Natural killer cell treated with Interleukin-12 subunit alpha and Interleukin-12 subunit beta and Interleukin-15 and Interleukin-18, amount 100 ng/mL, for 72 hours (primary cell): Measurements from ENCODE around the gene LRG1. TPM values are rescaled to one million over a fixed set of nuclear protein-coding genes. Genes with fewer than 3 reads are reported as not detected.
A peak's percentile ranks its signal among the peaks of the same experiment; 100 is the strongest.
"Not testable (repeated sequence)": the region's sequence is repeated elsewhere in the genome, so short reads cannot be mapped to it uniquely, and the experiment has no call there.

Source experiments
- ATAC-seq, 2 donors: fragments of 150-1000 bp; cut with Tn5 transposase in 1 of 2; sonication (Bioruptor Pico), chemical (Tn5 transposase) in 1 of 2; 2 replicates each; pipeline ENCODE4 v1.10.0; 2021
- DNase-seq: peaks from one replicate; pipeline ENCODE4 v3.0.0; 2022; ENCODE audit warnings: low spot score
- H3K27ac Mint-ChIP-seq, 2 donors: 1 replicate in 1 of 2; 2 replicates in 1 of 2; pipeline ENCODE4 v1.8.0; 2022; ENCODE audit warnings: mixed read lengths in 2 of 2, mild to moderate bottlenecking in 1 of 2, moderate library complexity in 1 of 2
- H3K27me3 Mint-ChIP-seq, 2 donors: 1 replicate in 1 of 2; 2 replicates in 1 of 2; pipeline ENCODE4 v1.8.0; 2022; ENCODE audit warnings: mixed read lengths in 2 of 2
- H3K36me3 Mint-ChIP-seq: one replicate; pipeline ENCODE4 v1.8.0; 2022; ENCODE audit warnings: mixed read lengths
- H3K4me1 Mint-ChIP-seq, 2 donors: 1 replicate in 1 of 2; 2 replicates in 1 of 2; pipeline ENCODE4 v1.8.0; 2022; ENCODE audit warnings: low read depth in 2 of 2, mixed read lengths in 2 of 2, mild to moderate bottlenecking in 1 of 2
- H3K4me3 Mint-ChIP-seq: one replicate; pipeline ENCODE4 v1.8.0; 2022; ENCODE audit warnings: mixed read lengths
- H3K9me3 Mint-ChIP-seq: 2 replicates; pipeline ENCODE4 v1.8.0; 2022; ENCODE audit warnings: mixed read lengths
- total RNA-seq, 2 donors: library from RNA; stranded (reverse); gene quantifications; one replicate each; pipeline ENCODE4 v1.2.3, GENCODE V29; 2022

Gene LRG1
- total RNA-seq, 2 donors from 2014 or later: 0.36 TPM; not detected in 1

- DNase-seq (no peak), ATAC-seq (no peak)
- Mint-ChIP-seq H3K36me3 (no peaks in the 10 kb centered on the region), H3K27me3 (no peaks in the 10 kb centered on the region), H3K4me3 (no peak overlapping the region), H3K9me3 (peaks cover 3% of the 10 kb centered on the region), H3K27ac (no peak overlapping the region), H3K4me1 (no peaks in the 10 kb centered on the region)
Measured at GRCh38 chr19:4550479-4551050, 10.7 kb upstream of the LRG1 start.

- ATAC-seq (no peak), DNase-seq (no peak)
- peaks cover 3% of the 10 kb centered on the region for H3K9me3 Mint-ChIP-seq
- no peaks in the 10 kb centered on the region for H3K36me3 Mint-ChIP-seq
- no peak overlapping the region for H3K4me3 Mint-ChIP-seq
- no peaks in the 10 kb centered on the region for H3K27me3 Mint-ChIP-seq
- H3K27ac Mint-ChIP-seq: no peak overlapping the region
- no peaks in the 10 kb centered on the region for H3K4me1 Mint-ChIP-seq
Measured at GRCh38 chr19:4550018-4550417, 10.2 kb upstream of the LRG1 start.

DNA sequence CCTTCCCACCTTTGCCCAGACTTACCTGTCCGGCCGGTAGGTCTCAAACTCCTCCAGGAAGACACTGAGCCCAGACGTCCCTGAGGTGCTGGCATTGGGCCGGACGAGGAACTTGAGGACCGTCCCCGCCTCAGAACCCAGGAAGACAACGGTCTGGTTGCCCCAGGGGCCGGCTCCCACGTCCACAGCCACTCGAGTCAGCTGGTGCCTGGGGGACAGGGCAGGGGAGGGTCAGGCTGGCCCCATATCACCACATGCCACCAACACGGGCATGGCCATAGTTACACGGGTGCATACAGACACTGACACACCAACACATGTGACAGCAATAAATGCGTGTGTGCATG, 8.4 kb upstream of the LRG1 start:
- H3K4me1 Mint-ChIP-seq: no peaks in the 10 kb centered on the region
- H3K36me3 Mint-ChIP-seq: no peaks in the 10 kb centered on the region

GRCh38 chr19:4547303-4548237, 7.7 kb upstream of the LRG1 start:
- DNase-seq: no peak
- no peaks in the 10 kb centered on the region for H3K9me3 Mint-ChIP-seq
- no peak overlapping the region for H3K4me3 Mint-ChIP-seq
- H3K27me3 Mint-ChIP-seq: no peaks in the 10 kb centered on the region
- no peaks in the 10 kb centered on the region for H3K4me1 Mint-ChIP-seq
- no peak overlapping the region for H3K27ac Mint-ChIP-seq
- no peaks in the 10 kb centered on the region for H3K36me3 Mint-ChIP-seq
- ATAC-seq: peak in 1 of 2 donors; percentile 13

More for the DNA sequence above, 8.4 kb upstream of the LRG1 start:
- peaks cover 3% of the 10 kb centered on the region for H3K9me3 Mint-ChIP-seq
- H3K27ac Mint-ChIP-seq: no peak overlapping the region
- ATAC-seq: no peak
- no peak for DNase-seq
- H3K27me3 Mint-ChIP-seq: no peaks in the 10 kb centered on the region
- H3K4me3 Mint-ChIP-seq: no peak overlapping the region

DNA sequence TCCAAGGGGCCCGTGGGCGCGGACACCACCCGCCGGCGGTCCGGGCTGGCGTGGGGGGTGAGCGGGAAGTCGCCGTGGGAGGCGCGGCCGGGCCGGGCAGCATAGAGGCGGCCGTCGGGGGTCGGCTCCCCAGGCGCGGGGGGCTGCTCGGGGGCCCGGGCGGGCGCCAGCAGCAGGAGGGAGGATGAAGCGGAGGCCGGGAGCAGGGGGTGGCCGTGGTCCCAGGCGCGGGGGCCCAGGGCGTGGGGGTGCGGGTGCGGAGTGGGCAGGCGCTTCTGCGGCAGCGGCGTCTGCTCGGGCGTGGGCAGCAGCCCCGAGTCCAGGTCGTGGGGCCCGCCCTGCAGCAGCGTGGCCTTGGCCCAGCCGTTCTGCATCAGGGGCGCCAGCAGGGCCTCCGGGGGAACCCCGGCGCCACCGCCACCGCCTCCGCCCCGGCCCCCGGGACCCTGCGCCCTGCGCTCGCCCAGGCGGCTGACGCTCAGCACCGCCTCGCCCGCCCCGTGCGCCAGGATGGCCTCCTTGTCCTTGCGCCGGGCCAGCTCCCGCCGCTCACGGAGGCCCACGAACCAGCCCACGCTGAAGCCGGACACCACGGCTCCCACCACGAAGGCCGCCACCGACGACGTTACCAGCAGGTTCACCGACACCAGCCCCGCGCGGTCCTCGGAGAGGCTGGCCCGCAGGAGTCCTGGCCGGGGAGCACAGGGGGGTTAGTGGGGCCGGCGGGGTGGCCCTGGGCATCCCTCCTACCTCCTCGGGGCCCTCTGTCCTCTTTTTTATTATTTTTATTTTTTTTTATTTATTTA, 4.2 kb upstream of the LRG1 start:
- no peak overlapping the region for H3K4me3 Mint-ChIP-seq
- ATAC-seq: peak in 1 of 2 donors; percentile 10
- no peaks in the 10 kb centered on the region for H3K9me3 Mint-ChIP-seq
- peaks cover 0 to 5% of the 10 kb centered on the region in 2 donors for H3K27me3 Mint-ChIP-seq
- H3K4me1 Mint-ChIP-seq: peaks cover 0 to 6% of the 10 kb centered on the region in 2 donors
- no peaks in the 10 kb centered on the region for H3K36me3 Mint-ChIP-seq
- no peak overlapping the region for H3K27ac Mint-ChIP-seq
- no peak for DNase-seq

DNA sequence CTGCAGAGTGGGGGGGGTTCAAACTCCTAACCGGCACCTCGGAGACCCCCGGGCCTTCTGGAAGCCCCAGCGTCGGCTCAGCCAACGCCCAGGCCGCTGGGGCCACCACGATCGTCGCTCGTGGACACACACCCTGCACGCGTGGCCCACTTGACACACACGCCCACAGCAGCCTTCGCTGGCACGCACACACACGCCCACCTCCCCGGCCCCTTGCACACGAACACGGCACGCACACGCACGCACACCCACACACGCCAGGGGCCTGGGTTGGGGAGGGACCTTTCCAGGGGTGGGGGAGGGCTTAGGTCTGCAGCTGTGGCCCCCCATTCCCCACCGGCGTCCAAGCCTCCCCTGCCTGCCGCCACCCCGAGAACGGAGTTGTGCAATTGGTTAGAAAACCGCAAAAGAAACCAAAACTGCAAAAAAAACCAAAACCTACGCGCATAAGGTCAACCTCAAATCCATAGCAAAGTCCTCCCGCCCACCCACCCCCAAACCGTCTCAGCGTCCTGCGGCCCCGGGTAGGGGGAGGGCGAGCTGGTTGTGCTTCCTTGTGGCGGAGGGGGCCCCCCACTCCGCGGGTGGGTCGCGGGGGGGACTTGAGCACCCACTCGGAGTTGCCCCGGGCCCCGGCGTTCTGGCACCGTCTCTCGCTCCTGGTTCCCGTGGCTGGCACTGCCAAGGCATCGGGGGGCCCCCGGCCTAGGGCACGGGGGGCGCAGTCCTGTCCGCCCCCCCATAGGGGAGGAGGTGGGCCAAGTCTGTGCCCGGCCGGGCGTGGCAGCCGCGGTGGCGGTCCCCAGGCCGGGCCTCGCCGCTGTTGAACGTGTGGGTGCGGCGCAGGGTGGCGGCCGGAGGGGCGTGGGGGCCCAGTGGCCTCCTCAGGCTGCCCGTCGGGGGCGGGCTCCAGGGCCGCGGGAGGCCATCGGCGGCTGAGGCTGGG, 3.3 kb upstream of the LRG1 start:
- ATAC-seq (no peak), DNase-seq (no peak)
- H3K4me3 Mint-ChIP-seq: no peak overlapping the region
- peaks cover 0 to 7% of the 10 kb centered on the region in 2 donors for H3K27me3 Mint-ChIP-seq
- H3K9me3 Mint-ChIP-seq: no peaks in the 10 kb centered on the region
- no peak overlapping the region for H3K27ac Mint-ChIP-seq
- no peaks in the 10 kb centered on the region for H3K36me3 Mint-ChIP-seq
- H3K4me1 Mint-ChIP-seq: peaks cover 0 to 6% of the 10 kb centered on the region in 2 donors

DNA sequence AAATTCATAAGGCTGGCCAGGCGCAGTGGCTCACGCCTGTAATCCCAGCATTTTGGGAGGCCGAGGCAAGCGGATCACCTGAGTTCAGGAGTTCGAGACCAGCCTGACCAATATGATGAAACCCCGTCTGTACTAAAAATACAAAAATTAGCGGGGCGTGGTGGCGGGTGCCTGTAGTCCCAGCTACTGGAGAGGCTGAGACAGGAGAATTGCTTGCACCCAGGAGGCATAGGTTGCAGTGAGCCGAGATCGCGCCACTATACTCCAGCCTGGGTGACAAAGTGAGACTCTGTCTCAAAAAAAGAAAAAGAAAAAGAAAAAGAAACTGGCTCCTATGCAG, 1.9 kb upstream of the LRG1 start:
- not testable (repeated sequence) for H3K36me3 Mint-ChIP-seq, H3K9me3 Mint-ChIP-seq, ATAC-seq, H3K27me3 Mint-ChIP-seq, DNase-seq, H3K4me3 Mint-ChIP-seq, H3K27ac Mint-ChIP-seq, H3K4me1 Mint-ChIP-seq

GRCh38 chr19:4541114-4541805, 1.4 kb upstream of the LRG1 start:
- no peak for DNase-seq
- no peak overlapping the region for H3K4me3 Mint-ChIP-seq
- no peak for ATAC-seq
- H3K36me3 Mint-ChIP-seq: no peaks in the 10 kb centered on the region
- peaks cover 0 to 7% of the 10 kb centered on the region in 2 donors for H3K27me3 Mint-ChIP-seq
- no peak overlapping the region for H3K27ac Mint-ChIP-seq
- H3K9me3 Mint-ChIP-seq: no peaks in the 10 kb centered on the region
- peaks cover 0 to 6% of the 10 kb centered on the region in 2 donors for H3K4me1 Mint-ChIP-seq

DNA sequence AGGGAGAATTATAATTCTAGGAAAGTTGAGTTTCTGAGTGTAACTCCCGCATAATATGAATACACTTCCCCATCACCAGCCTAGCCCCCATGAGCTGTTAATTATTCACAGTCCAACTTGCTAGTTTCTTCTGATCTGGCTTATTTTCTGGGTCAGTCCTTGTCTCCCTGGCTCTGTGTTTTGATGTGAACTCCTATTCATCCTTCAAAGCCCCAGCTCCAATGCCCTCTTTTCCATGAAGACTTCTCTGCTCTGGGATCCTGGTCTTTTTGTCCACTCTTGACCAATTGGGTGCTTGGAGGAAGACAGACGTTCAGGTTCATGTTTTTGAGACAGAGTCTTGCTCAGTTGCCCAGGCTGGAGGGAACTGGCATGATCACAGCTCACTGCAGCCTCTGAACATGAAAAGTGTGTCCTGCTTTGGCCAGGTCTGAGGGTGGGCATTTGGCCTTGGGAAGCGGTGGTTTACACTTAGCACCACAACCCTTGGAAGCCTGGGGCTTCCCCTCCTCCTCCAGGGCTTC, 605 bp downstream of the LRG1 start:
- no peak for DNase-seq
- H3K9me3 Mint-ChIP-seq: no peaks in the 10 kb centered on the region
- no peak overlapping the region for H3K4me3 Mint-ChIP-seq
- H3K27me3 Mint-ChIP-seq: peaks cover 7 to 10% of the 10 kb centered on the region in 2 donors
- no peak overlapping the region for H3K27ac Mint-ChIP-seq
- ATAC-seq: no peak
- H3K4me1 Mint-ChIP-seq: peaks cover 0 to 9% of the 10 kb centered on the region in 2 donors
- no peaks in the 10 kb centered on the region for H3K36me3 Mint-ChIP-seq

GRCh38 chr19:4538601-4538954, 1.3 kb downstream of the LRG1 start:
- H3K4me3 Mint-ChIP-seq: no peak overlapping the region
- H3K27me3 Mint-ChIP-seq: peaks cover 7 to 10% of the 10 kb centered on the region in 2 donors
- H3K27ac Mint-ChIP-seq: no peak overlapping the region
- no peaks in the 10 kb centered on the region for H3K9me3 Mint-ChIP-seq
- no peak for DNase-seq
- H3K36me3 Mint-ChIP-seq: no peaks in the 10 kb centered on the region
- no peak for ATAC-seq
- peaks cover 0 to 9% of the 10 kb centered on the region in 2 donors for H3K4me1 Mint-ChIP-seq

GRCh38 chr19:4537953-4538600, 1.8 kb downstream of the LRG1 start:
- no peak overlapping the region for H3K4me3 Mint-ChIP-seq
- peaks cover 7 to 14% of the 10 kb centered on the region in 2 donors for H3K27me3 Mint-ChIP-seq
- H3K36me3 Mint-ChIP-seq: no peaks in the 10 kb centered on the region
- no peak for ATAC-seq
- DNase-seq: no peak
- no peaks in the 10 kb centered on the region for H3K9me3 Mint-ChIP-seq
- H3K4me1 Mint-ChIP-seq: peaks cover 0 to 9% of the 10 kb centered on the region in 2 donors
- H3K27ac Mint-ChIP-seq: no peak overlapping the region

DNA sequence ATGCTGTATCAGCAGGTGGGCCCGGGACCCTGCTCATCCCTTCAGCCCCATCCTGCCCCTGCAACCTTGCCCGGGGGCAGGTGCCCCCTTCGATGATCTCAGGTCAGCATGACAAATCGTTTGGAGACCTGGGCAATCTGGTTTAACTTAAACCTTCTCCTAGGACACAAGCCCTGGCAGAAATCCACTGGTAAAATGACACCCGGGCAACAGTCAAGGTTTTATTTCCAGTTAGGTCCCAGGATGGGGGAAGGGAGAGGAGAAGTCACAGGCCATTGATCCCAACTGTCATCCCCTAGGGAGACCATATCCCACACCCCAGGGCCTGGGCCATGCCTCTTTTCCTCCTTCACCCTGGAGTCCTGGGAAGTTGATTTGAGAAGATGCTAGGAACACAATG, 3.0 kb downstream of the LRG1 start:
- no peak for DNase-seq
- H3K27me3 Mint-ChIP-seq: peaks cover 7 to 14% of the 10 kb centered on the region in 2 donors
- H3K4me1 Mint-ChIP-seq: peaks cover 0 to 9% of the 10 kb centered on the region in 2 donors
- H3K4me3 Mint-ChIP-seq: no peak overlapping the region
- no peak overlapping the region for H3K27ac Mint-ChIP-seq
- no peak for ATAC-seq
- H3K9me3 Mint-ChIP-seq: no peaks in the 10 kb centered on the region
- no peaks in the 10 kb centered on the region for H3K36me3 Mint-ChIP-seq
